ENCODE data around the gene ADAMTS2.

The ADAMTS2 gene

DNA sequence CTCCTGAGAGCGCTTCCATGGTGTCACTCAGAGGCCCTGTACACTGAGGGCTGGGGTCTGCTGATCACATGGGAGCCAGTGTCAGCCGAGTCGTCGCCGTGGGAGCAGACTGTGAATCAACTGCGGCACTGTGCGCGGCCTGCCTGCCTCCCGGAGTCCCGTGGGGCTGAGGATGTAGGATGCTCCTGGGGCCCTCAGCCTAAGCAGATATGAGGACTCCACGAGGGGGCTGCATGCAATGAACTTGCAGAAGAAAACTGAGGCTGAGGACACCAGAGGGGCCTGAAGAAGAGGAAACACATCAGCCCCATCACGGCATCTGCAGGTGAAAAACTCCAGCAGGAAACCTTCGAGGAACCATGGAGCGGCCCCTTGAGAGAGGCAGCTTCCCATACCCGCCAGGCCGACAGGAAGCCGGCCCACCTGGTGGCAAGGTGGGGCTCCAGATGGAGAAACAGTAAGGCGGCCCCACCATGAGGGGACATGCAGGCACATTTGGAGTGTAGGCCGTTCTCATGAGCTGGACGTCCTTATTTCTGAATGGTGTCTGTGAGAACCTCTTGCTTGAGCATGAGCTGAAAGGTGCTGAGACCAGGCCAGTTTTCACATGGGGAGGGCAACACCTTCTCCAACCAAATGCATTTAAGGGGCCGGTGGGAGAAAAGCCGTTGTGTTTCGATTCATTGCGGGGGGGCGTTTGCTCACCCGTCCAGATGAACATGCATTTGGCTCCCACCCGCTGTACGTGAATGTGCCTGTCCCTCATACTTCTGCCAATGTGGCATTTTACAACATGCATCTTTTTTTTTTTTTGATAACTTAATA is 35.2 kb upstream of the ADAMTS2 start:
- H3K4me3 ChIP-seq (replicated peaks; ENCODE audit: low read depth, low read length): no peak overlapping the region

DNA sequence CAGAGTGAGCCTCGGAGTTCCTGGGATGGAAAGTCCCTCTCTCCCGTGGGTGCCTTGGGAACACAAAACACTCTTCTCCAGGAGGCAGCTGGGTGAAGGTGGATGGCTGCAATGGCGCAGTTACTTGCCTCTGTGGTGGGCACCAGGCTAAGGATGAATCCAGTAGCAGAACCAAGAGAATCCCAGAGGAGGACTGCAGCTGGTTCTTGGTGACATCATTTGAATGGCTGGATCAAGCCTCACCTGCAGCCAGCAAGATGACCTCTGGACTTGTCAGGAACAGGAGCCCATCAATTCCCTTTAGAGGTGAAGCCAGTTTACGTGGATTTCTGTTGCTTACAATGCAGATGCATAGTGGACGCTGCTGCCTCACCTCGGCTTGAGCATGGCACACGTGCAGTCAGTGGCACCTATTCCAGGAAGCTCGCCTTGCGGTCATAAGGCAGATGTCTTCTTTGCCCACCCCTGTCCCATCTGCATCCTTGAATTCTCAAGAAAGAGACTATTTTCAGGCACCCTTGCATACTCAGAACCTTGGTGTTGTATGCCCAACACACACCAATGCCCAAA is 34.1 kb upstream of the ADAMTS2 start:
- H3K4me3 ChIP-seq (replicated peaks; ENCODE audit: low read depth, low read length): no peak overlapping the region
- TF ChIP-seq, protein P1, sequence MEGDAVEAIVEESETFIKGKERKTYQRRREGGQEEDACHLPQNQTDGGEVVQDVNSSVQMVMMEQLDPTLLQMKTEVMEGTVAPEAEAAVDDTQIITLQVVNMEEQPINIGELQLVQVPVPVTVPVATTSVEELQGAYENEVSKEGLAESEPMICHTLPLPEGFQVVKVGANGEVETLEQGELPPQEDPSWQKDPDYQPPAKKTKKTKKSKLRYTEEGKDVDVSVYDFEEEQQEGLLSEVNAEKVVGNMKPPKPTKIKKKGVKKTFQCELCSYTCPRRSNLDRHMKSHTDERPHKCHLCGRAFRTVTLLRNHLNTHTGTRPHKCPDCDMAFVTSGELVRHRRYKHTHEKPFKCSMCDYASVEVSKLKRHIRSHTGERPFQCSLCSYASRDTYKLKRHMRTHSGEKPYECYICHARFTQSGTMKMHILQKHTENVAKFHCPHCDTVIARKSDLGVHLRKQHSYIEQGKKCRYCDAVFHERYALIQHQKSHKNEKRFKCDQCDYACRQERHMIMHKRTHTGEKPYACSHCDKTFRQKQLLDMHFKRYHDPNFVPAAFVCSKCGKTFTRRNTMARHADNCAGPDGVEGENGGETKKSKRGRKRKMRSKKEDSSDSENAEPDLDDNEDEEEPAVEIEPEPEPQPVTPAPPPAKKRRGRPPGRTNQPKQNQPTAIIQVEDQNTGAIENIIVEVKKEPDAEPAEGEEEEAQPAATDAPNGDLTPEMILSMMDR (IDR thresholded peaks at IDR 0.05; ENCODE audit: low read depth, low read length, missing control alignments): no peak
- no peak for DNase-seq (ENCODE audit: extremely low read depth, low read depth)

More for the DNA sequence above, 35.2 kb upstream of the ADAMTS2 start:
- DNase-seq (ENCODE audit: extremely low read depth, low read depth): no peak
- TF ChIP-seq, protein P1 (IDR thresholded peaks at IDR 0.05; ENCODE audit: low read depth, low read length, missing control alignments): no peak

DNA sequence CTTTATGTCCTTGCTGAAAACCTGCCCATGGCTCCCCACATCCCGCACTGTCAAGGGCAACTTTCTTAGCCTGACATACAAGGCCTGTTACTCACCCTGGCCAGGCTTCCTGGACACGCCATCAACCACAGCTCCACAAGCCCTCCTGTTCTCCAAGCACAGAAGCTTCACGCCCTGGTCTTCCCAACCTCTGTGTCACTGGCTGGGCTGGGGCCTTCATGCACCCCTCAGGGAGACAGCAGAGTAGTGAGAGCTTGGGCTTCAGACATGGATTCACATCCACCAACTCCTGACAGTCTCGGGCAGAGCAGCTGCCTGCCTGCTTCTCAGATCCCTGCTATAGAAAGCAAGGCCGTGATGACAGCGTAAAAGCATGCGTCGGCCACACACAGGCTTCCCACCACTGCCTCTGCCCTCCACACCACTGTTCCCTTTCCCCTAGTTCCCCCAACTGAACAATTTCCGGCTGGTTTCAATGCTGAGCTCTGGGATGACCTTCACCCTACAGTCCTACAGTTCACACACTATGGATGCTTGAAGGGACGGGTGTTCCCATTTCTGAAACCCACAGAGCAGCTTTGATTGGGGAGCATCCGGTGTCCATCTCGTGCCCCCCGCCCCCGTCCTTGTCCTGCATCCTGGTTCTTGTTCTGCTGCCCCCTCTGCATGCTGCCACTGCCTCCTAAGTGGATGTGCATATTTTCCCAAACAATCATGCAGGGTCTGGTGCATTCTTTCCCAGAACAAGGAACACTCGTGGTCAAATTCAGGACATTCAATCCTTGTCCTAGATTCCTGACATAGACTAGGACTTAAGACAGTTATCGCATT is 33.4 kb upstream of the ADAMTS2 start:
- H3K4me3 ChIP-seq (replicated peaks; ENCODE audit: low read depth, low read length): no peak overlapping the region
- DNase-seq (ENCODE audit: extremely low read depth, low read depth): no peak
- TF ChIP-seq, protein P1 (IDR thresholded peaks at IDR 0.05; ENCODE audit: low read depth, low read length, missing control alignments): no peak

DNA sequence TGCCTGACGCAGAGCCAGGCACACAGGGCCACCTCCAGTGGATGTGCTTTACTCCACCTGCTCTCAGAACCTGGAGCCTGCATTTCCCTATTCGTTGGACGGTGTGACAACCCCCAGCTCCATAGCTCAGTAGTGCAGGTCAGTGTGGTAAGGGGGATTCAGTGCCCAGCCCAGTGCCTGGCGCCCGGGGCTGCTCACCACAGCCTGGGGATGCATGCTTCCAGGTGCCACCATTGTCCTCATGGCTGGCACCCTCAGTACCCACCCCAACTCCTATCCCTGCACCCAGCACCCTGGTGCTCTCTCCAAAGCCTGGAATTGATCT is 32.8 kb upstream of the ADAMTS2 start:
- DNase-seq (ENCODE audit: extremely low read depth, low read depth): no peak
- TF ChIP-seq, protein P1 (IDR thresholded peaks at IDR 0.05; ENCODE audit: low read depth, low read length, missing control alignments): no peak

DNA sequence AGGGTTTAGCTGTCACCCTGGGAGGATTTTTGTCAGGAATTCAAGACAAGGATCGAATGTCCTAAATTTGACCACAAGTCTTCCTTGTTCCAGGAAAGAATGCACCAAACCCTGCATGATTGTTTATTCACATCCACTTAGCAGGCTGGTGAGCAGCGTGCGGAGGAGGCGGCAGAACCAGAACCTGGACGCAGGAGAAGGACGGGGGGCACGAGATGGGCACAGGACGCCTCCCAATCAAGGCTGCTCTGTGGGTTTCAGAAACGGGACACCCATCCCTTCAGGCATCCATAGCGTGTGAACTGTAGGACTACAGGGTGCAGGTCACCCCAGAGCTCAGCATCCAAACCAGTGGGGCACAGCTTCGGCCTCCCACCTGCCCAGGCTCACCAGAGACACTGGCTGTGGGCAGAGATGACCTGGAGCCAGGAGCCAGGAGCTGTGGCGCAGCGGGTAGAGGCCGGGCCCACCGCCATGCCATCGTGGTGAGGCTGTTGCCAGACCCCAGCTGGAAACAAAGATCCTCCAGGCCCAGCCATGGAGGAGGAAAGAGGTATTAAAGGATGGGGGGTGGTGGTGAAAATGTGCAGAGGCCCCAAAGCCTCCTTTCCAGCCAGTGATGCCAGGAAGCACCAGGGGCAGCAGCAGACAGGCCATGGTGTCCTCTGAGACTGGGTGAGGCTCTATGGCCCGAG is 32.3 kb upstream of the ADAMTS2 start:
- no peak for DNase-seq (ENCODE audit: extremely low read depth, low read depth)
- TF ChIP-seq, protein P1 (IDR thresholded peaks at IDR 0.05; ENCODE audit: low read depth, low read length, missing control alignments): no peak
- H3K4me3 ChIP-seq (replicated peaks; ENCODE audit: low read depth, low read length): no peak overlapping the region

More for the DNA sequence above, 32.8 kb upstream of the ADAMTS2 start:
- H3K4me3 ChIP-seq (replicated peaks; ENCODE audit: low read depth, low read length): no peak overlapping the region

DNA sequence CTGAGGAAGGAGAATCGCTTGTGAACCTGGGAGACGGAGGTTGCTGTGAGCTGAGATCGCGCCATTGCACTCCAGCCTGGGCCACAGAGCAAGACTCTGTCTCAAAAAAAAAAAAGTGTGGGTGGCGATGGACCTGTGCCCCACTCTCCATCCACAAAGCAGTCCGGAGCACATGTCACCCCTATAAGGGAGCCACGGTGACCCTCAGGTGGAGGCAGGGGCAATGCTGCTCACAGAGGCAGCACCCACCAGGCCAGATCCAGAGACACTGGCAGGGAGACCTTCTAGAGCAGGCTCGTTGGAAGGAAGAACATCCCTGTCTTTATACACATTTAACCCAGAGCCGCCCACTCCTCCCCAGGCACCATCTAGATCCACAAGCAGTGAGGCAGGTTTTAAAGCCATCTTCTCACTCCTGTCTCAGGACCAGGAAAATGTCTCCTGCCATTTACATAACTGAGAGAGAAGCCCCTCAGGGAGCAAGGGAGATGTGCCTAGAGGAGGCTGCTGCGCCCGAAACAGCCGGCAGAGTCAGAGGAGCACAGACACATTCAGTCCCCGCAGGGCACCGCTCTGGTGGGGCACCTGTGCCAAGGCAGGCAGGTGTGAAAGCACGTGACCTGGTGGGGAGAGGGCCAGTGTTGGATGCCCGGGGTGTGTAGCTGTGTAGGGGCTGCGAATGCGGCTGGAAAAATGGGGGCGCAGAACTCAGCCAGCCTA is 31.6 kb upstream of the ADAMTS2 start:
- DNase-seq (ENCODE audit: extremely low read depth, low read depth): no peak
- no peak overlapping the region for H3K4me3 ChIP-seq (replicated peaks; ENCODE audit: low read depth, low read length)
- TF ChIP-seq, protein P1 (IDR thresholded peaks at IDR 0.05; ENCODE audit: low read depth, low read length, missing control alignments): no peak
